H9 (cell line): ENCODE data around the gene SCGB3A2. TPM values are rescaled to one million over a fixed set of nuclear protein-coding genes. Genes with fewer than 3 reads are reported as not detected.

Experiments
- DNase-seq: peaks from one replicate; pipeline ENCODE4 v3.0.0-alpha.2; 2017
- H2AFZ ChIP-seq: one replicate; pipeline ENCODE4 v1.6.1; 2013; ENCODE audit warnings: mild to moderate bottlenecking, low read length, control low read depth, moderate library complexity
- H2AK5ac ChIP-seq: 2 replicates; pipeline ENCODE4 v1.6.1; 2013; ENCODE audit warnings: low read length, control low read depth, mixed read lengths; ENCODE audit not compliant: insufficient read length
- H2BK120ac ChIP-seq: one replicate; pipeline ENCODE4 v1.6.1; 2013; ENCODE audit warnings: low read depth, mild to moderate bottlenecking, low read length, control low read depth, inconsistent platforms; ENCODE audit not compliant: poor library complexity, severe bottlenecking
- H2BK12ac ChIP-seq: 2 replicates; pipeline ENCODE4 v1.6.1; 2013; ENCODE audit warnings: low read length, control low read depth, mixed read lengths, low read depth; ENCODE audit not compliant: insufficient read length
- H2BK15ac ChIP-seq: 2 replicates; pipeline ENCODE4 v1.6.1; 2013; ENCODE audit warnings: low read depth, low read length, control low read depth
- H2BK20ac ChIP-seq: one replicate; pipeline ENCODE4 v1.6.1; 2013; ENCODE audit warnings: low read depth, mild to moderate bottlenecking, low read length, control low read depth, inconsistent platforms; ENCODE audit not compliant: poor library complexity, severe bottlenecking
- H2BK5ac ChIP-seq: 2 replicates; pipeline ENCODE4 v1.6.1; 2013; ENCODE audit warnings: low read length, control low read depth, mixed read lengths; ENCODE audit not compliant: insufficient read length
- H3K14ac ChIP-seq: 2 replicates; pipeline ENCODE4 v1.6.1; 2013; ENCODE audit warnings: low read length, control low read depth; ENCODE audit not compliant: insufficient read depth
- H3K18ac ChIP-seq: 2 replicates; pipeline ENCODE4 v1.6.1; 2013; ENCODE audit warnings: low read depth, mild to moderate bottlenecking, mixed read lengths, low read length, control low read depth; ENCODE audit not compliant: insufficient read length
- H3K23ac ChIP-seq: 2 replicates; pipeline ENCODE4 v1.6.1; 2013; ENCODE audit warnings: low read length, control low read depth, mixed read lengths, low read depth; ENCODE audit not compliant: insufficient read length
- H3K23me2 ChIP-seq: 2 replicates; pipeline ENCODE4 v1.6.1; 2013; ENCODE audit warnings: low read depth, mild to moderate bottlenecking, mixed read lengths, low read length, control low read depth; ENCODE audit not compliant: insufficient read length, poor library complexity, severe bottlenecking
- H3K27ac ChIP-seq: 2 replicates; pipeline ENCODE4 v1.5.1; 2013; ENCODE audit warnings: low read length, control low read depth, mixed read lengths, low read depth; ENCODE audit not compliant: insufficient read length
- H3K27me3 ChIP-seq: 2 replicates; pipeline ENCODE4 v1.6.1; 2013; ENCODE audit warnings: low read length, control low read depth, inconsistent platforms; ENCODE audit not compliant: insufficient read depth
- H3K4ac ChIP-seq: 2 replicates; pipeline ENCODE4 v1.6.1; 2013; ENCODE audit warnings: low read depth, mild to moderate bottlenecking, control low read depth, inconsistent platforms, low read length, moderate library complexity
- H3K4me1 ChIP-seq: 2 replicates; pipeline ENCODE4 v1.6.1; 2013; ENCODE audit warnings: low read length, control low read depth, inconsistent platforms; ENCODE audit not compliant: insufficient read depth
- H3K4me2 ChIP-seq: 2 replicates; pipeline ENCODE4 v1.6.1; 2013; ENCODE audit warnings: low read length, control low read depth, mixed read lengths; ENCODE audit not compliant: insufficient read length, insufficient read depth
- H3K56ac ChIP-seq: 2 replicates; pipeline ENCODE4 v1.6.1; 2013; ENCODE audit warnings: low read depth, mild to moderate bottlenecking, mixed read lengths, low read length, control low read depth; ENCODE audit not compliant: insufficient read length
- H3K79me1 ChIP-seq: 2 replicates; pipeline ENCODE4 v1.6.1; 2013; ENCODE audit warnings: low read depth, mild to moderate bottlenecking, moderate library complexity, low read length, control low read depth, inconsistent platforms; ENCODE audit not compliant: insufficient read depth, poor library complexity, severe bottlenecking
- H3K79me2 ChIP-seq: 2 replicates; pipeline ENCODE4 v1.6.1; 2013; ENCODE audit warnings: low read length, control low read depth, inconsistent platforms; ENCODE audit not compliant: insufficient read depth
- H3K9ac ChIP-seq: 2 replicates; pipeline ENCODE4 v1.6.1; 2013; ENCODE audit warnings: low read length, control low read depth, mixed read lengths; ENCODE audit not compliant: insufficient read length; ENCODE audit errors: extremely low read depth
- H3K9me3 ChIP-seq: one replicate; pipeline ENCODE4 v1.6.1; 2013; ENCODE audit warnings: low read depth, low read length, inconsistent platforms; ENCODE audit not compliant: control insufficient read depth
- H3T11ph ChIP-seq: one replicate; pipeline ENCODE4 v1.6.1; 2013; ENCODE audit warnings: mild to moderate bottlenecking, low read length, control low read depth, inconsistent platforms
- H4K20me1 ChIP-seq: one replicate; pipeline ENCODE4 v1.6.1; 2013; ENCODE audit not compliant: control insufficient read depth, insufficient read length, insufficient read depth
- H4K5ac ChIP-seq: 2 replicates; pipeline ENCODE4 v1.6.1; 2013; ENCODE audit warnings: low read depth, mild to moderate bottlenecking, mixed read lengths, low read length, control low read depth; ENCODE audit not compliant: insufficient read length
- H4K8ac ChIP-seq: replicated peaks from 2 replicates; pipeline ENCODE4 v1.6.1; 2013; ENCODE audit warnings: low read length, control low read depth, mixed read lengths, low read depth; ENCODE audit not compliant: insufficient read length
- H4K91ac ChIP-seq: 2 replicates; pipeline ENCODE4 v1.6.1; 2013; ENCODE audit warnings: low read depth, mild to moderate bottlenecking, moderate library complexity, mixed read lengths, low read length, control low read depth; ENCODE audit not compliant: insufficient read length
- H3K27ac Mint-ChIP-seq, 3 experiments: 2 replicates in 2 of 3; 3 replicates in 1 of 3; pipeline ENCODE4 v1.8.0; 2020 to 2021; ENCODE audit warnings: mixed read lengths in 3 of 3, mild to moderate bottlenecking in 1 of 3, moderate library complexity in 1 of 3
- H3K27me3 Mint-ChIP-seq: 2 replicates; pipeline ENCODE4 v1.8.0; 2021; ENCODE audit warnings: low read depth, mild to moderate bottlenecking, moderate library complexity, mixed read lengths
- H3K36me3 Mint-ChIP-seq, 3 experiments: 2 replicates in 2 of 3; 3 replicates in 1 of 3; pipeline ENCODE4 v1.8.0; 2020 to 2021; ENCODE audit warnings: low read depth in 3 of 3, mixed read lengths in 3 of 3; ENCODE audit not compliant: insufficient read depth in 1 of 3
- H3K4me1 Mint-ChIP-seq, 2 experiments: 2 replicates each; pipeline ENCODE4 v1.8.0; 2020; ENCODE audit warnings: mixed read lengths in 2 of 2
- H3K4me3 Mint-ChIP-seq, 2 experiments: 2 replicates in 1 of 2; 3 replicates in 1 of 2; pipeline ENCODE4 v1.8.0; 2020 to 2021; ENCODE audit warnings: mild to moderate bottlenecking in 2 of 2, mixed read lengths in 2 of 2, moderate library complexity in 1 of 2
- H3K9me3 Mint-ChIP-seq, 2 experiments: 2 replicates in 1 of 2; 3 replicates in 1 of 2; pipeline ENCODE4 v1.8.0; 2020; ENCODE audit warnings: mild to moderate bottlenecking in 2 of 2, mixed read lengths in 2 of 2, moderate library complexity in 1 of 2
- CTCF ChIP-seq: fragments of 200-600 bp; sonication (generic); conservative IDR thresholded peaks from 3 replicates; pipeline ENCODE4 v1.8.0; 2021; ENCODE audit warnings: antibody characterized with exemption, mild to moderate bottlenecking
- WGBS: extraction: QIAGEN DNeasy Blood & Tissue Kit; methylation state at CpG from one replicate; pipeline ENCODE4 v1.1.7; 2013; ENCODE audit warnings: missing lambda C conversion rate, low lambda C conversion rate, mixed read lengths; ENCODE audit not compliant: insufficient read length; ENCODE audit errors: extremely low coverage; 5-methylcytosine and 5-hydroxymethylcytosine counted together
- total RNA-seq: library from RNA; stranded (reverse); gene quantifications from 2 replicates; pipeline ENCODE4 v1.2.1, GENCODE V29; 2021

The SCGB3A2 gene
- total RNA-seq, 1 experiment from 2014 or later: 66.0 TPM

GRCh38 chr5:147849226-147849625 is 29.3 kb upstream of the SCGB3A2 start:
- Histone ChIP-seq H3K18ac (no peak overlapping the region), H3K9ac (no peak overlapping the region), H4K8ac (no peak overlapping the region), H3K27me3 (no peaks in the 10 kb centered on the region), H2BK20ac (no peak overlapping the region), H2AFZ (no peak overlapping the region), H3K4me1 (no peaks in the 10 kb centered on the region), H3K4me2 (no peak overlapping the region), H2AK5ac (no peak overlapping the region), H3K14ac (no peak overlapping the region), H3K4ac (no peak overlapping the region), H4K91ac (no peak overlapping the region), H3K79me2 (no peaks in the 10 kb centered on the region), H3K79me1 (no peaks in the 10 kb centered on the region), H3K23me2 (no peaks in the 10 kb centered on the region), H2BK120ac (no peak overlapping the region), H4K20me1 (no peaks in the 10 kb centered on the region), H3K27ac (no peak overlapping the region), H2BK5ac (no peak overlapping the region), H2BK12ac (no peak overlapping the region), H3T11ph (no peak overlapping the region), H3K23ac (no peak overlapping the region), H2BK15ac (no peak overlapping the region), H3K9me3 (no peaks in the 10 kb centered on the region), H4K5ac (no peak overlapping the region), H3K56ac (no peak overlapping the region)
- peaks cover 0 to 7% of the 10 kb centered on the region in 2 experiments; a peak in 3 of 4 replicates for H3K4me1 Mint-ChIP-seq
- no peaks in the 10 kb centered on the region; a peak in 1 of 7 replicates for H3K36me3 Mint-ChIP-seq
- WGBS: no CpG with 5 or more reads among the region's 2 CpGs
- no peak overlapping the region for H3K27ac Mint-ChIP-seq
- no peak for DNase-seq
- H3K4me3 Mint-ChIP-seq: no peak overlapping the region
- H3K27me3 Mint-ChIP-seq: peaks cover 13% of the 10 kb centered on the region
- TF ChIP-seq CTCF: no peak
- no peaks in the 10 kb centered on the region for H3K9me3 Mint-ChIP-seq
